ENCODE data around the gene MRAP2.

The MRAP2 gene

DNA sequence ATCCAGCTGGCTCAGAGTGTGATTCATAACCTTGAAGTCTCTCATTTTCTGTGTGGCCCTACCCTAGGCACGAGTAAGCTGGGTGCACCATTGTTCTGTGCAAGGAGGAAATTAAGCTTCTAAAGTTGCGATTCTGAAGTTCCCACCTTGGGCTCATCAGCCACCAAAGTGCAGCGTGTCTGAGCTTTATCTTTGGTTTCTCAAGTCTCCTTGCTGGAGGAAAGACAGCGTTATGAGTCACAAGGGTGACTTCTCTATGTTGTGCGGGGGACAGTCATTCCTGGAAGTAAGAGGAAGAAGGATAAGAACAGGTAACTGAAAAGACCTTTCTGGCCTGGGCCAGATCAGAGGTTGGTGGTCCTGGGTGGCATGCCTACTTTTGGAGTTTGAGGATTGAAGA lies 16.8 kb downstream of the MRAP2 start:
- Histone ChIP-seq H3K4me3 (replicated peaks; ENCODE audit: low read depth, low read length) (no peak overlapping the region), H3K36me3 (ENCODE audit: control insufficient read depth, insufficient read depth, low read length) (no peaks in the 10 kb centered on the region), H3K27me3 (replicated peaks; ENCODE audit: control insufficient read depth, insufficient read depth, low read length) (no peaks in the 10 kb centered on the region; the same call in none of the 2 replicates)
- TF ChIP-seq, protein P1, sequence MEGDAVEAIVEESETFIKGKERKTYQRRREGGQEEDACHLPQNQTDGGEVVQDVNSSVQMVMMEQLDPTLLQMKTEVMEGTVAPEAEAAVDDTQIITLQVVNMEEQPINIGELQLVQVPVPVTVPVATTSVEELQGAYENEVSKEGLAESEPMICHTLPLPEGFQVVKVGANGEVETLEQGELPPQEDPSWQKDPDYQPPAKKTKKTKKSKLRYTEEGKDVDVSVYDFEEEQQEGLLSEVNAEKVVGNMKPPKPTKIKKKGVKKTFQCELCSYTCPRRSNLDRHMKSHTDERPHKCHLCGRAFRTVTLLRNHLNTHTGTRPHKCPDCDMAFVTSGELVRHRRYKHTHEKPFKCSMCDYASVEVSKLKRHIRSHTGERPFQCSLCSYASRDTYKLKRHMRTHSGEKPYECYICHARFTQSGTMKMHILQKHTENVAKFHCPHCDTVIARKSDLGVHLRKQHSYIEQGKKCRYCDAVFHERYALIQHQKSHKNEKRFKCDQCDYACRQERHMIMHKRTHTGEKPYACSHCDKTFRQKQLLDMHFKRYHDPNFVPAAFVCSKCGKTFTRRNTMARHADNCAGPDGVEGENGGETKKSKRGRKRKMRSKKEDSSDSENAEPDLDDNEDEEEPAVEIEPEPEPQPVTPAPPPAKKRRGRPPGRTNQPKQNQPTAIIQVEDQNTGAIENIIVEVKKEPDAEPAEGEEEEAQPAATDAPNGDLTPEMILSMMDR (IDR thresholded peaks at IDR 0.05; ENCODE audit: insufficient read depth, low read length, poor library complexity, severe bottlenecking): no peak
- no peak for DNase-seq (ENCODE audit: extremely low read depth, insufficient read length)

DNA sequence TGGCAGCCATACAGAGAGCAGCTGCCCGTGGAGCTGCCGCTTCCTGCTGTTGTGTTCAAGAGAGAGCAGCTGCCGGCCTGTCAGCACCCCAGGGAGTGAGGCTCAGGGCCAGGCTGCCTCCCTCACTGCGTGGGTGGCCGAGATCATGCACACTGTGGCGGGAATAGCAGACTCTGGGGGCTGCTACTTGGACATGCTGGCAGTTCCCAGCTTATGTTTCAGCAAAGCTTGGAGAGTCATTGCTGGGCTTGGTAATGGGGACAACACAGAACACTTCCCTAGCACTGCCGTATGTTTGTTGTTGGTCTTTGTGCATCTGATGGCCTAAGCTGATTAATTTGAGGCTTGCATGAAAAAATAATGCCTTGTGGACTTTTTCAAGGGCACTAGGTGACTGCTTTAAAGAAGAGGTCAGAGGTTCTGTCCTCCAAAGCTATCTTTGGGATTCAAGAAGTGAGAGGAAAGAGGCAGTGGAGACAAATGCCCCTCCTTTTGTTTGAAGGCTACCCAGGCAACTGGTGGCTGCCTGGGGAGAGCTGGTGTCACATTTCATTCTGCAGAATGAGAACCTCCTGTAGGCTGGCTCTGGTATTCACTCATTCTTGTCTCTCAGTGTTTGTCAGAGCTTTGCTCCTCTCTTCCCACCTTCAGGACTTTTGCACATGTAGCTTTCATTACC lies 18.8 kb downstream of the MRAP2 start:
- DNase-seq (ENCODE audit: extremely low read depth, insufficient read length): no peak
- TF ChIP-seq, protein P1 (IDR thresholded peaks at IDR 0.05; ENCODE audit: insufficient read depth, low read length, poor library complexity, severe bottlenecking): no peak
- H3K36me3 ChIP-seq (ENCODE audit: control insufficient read depth, insufficient read depth, low read length): no peaks in the 10 kb centered on the region
- no peaks in the 10 kb centered on the region; the same call in none of the 2 replicates for H3K27me3 ChIP-seq (replicated peaks; ENCODE audit: control insufficient read depth, insufficient read depth, low read length)
- H3K4me3 ChIP-seq (replicated peaks; ENCODE audit: low read depth, low read length): no peak overlapping the region

DNA sequence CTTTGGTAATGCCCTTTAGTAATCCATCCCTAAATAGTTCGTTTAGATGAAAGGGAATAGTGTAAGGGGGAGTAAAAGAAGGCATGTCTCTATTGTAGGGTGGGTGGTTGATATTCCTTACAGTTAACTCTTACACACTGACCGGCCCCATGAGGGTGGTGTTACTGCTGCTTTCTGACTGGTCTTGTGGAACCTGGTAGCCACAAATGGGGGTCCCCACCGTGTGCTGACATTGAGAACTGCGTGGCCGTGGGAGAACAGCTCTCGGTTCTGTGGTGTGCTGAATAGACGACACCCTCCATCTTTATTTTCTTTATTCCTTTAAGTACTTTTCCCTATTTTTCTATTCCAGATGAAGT lies 19.3 kb downstream of the MRAP2 start:
- Histone ChIP-seq H3K36me3 (ENCODE audit: control insufficient read depth, insufficient read depth, low read length) (no peaks in the 10 kb centered on the region), H3K4me3 (replicated peaks; ENCODE audit: low read depth, low read length) (no peak overlapping the region), H3K27me3 (replicated peaks; ENCODE audit: control insufficient read depth, insufficient read depth, low read length) (no peaks in the 10 kb centered on the region; the same call in none of the 2 replicates)
- TF ChIP-seq, protein P1 (IDR thresholded peaks at IDR 0.05; ENCODE audit: insufficient read depth, low read length, poor library complexity, severe bottlenecking): no peak
- DNase-seq (ENCODE audit: extremely low read depth, insufficient read length): no peak

DNA sequence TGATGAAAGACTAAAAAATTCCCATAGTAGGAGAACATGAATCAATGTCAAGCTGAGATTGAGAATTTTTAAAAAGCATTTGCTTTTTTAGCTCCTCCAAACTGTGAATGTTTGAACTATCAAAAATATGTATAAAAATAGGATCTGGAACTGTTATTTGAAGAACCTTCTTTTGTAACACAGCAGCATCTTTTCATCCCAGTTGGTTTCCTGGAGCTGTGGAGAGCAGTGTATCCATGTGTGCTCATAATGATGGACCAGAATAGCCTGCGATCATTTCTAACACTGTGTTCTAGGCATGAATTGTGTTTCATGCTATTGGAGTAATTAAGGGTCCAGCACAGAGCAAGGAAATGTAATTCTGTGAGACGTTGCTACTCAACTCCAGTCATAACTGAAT lies 22.1 kb downstream of the MRAP2 start:
- H3K4me3 ChIP-seq (replicated peaks; ENCODE audit: low read depth, low read length): no peak overlapping the region
- no peaks in the 10 kb centered on the region; the same call in none of the 2 replicates for H3K27me3 ChIP-seq (replicated peaks; ENCODE audit: control insufficient read depth, insufficient read depth, low read length)
- DNase-seq (ENCODE audit: extremely low read depth, insufficient read length): no peak
- TF ChIP-seq, protein P1 (IDR thresholded peaks at IDR 0.05; ENCODE audit: insufficient read depth, low read length, poor library complexity, severe bottlenecking): no peak
- no peaks in the 10 kb centered on the region for H3K36me3 ChIP-seq (ENCODE audit: control insufficient read depth, insufficient read depth, low read length)

DNA sequence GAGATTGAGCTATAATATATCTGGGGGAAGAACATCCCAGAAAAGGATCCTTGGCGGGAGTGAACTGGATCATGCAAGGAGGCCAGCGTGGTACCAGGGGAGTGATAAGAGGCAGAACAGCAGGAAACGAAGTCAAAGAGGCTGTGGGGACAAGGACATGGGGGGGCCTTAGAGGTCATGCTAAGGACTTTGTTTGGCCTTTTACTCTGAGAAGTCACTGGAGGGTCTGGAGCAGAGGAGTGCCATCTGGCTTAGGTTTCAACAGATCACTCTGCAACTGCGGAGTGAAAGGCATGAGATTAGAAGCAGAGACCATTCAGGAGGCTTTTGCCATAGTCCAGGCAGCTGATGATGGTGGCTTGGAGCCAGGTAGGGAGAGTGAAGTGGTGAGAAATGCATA lies 24.3 kb downstream of the MRAP2 start:
- no peak overlapping the region for H3K4me3 ChIP-seq (replicated peaks; ENCODE audit: low read depth, low read length)
- DNase-seq (ENCODE audit: extremely low read depth, insufficient read length): no peak
- H3K36me3 ChIP-seq (ENCODE audit: control insufficient read depth, insufficient read depth, low read length): no peaks in the 10 kb centered on the region
- TF ChIP-seq, protein P1 (IDR thresholded peaks at IDR 0.05; ENCODE audit: insufficient read depth, low read length, poor library complexity, severe bottlenecking): no peak
- H3K27me3 ChIP-seq (replicated peaks; ENCODE audit: control insufficient read depth, insufficient read depth, low read length): no peaks in the 10 kb centered on the region

DNA sequence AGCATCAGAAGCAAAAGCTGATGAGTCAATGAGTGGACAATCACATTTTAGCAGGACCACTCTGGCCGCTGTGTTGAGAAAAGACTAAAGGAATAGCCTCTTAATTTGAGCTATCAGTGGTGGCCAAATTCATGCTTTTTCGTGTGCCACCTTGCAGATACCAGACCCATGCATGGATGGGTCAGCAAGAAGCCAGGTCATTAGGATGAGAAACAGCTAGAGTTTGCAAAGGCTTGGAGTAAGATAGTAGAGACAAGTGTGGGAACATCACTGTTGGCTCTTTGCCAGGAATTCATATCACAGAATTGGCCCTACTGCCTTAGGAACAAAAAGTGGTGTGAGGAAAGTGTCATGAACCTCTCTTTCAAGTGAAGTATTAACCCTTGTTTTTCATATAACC lies 25.5 kb downstream of the MRAP2 start:
- Histone ChIP-seq H3K36me3 (ENCODE audit: control insufficient read depth, insufficient read depth, low read length) (no peaks in the 10 kb centered on the region), H3K4me3 (replicated peaks; ENCODE audit: low read depth, low read length) (no peak overlapping the region), H3K27me3 (replicated peaks; ENCODE audit: control insufficient read depth, insufficient read depth, low read length) (no peaks in the 10 kb centered on the region)
- DNase-seq (ENCODE audit: extremely low read depth, insufficient read length): no peak
- TF ChIP-seq, protein P1 (IDR thresholded peaks at IDR 0.05; ENCODE audit: insufficient read depth, low read length, poor library complexity, severe bottlenecking): no peak

All from GM06990 (cell line).